Activated naive CD4-positive, alpha-beta T cell treated with anti-CD3 and anti-CD28 coated beads for 36 hours (primary cell): ENCODE results near the gene KIF20B. TPM values are rescaled to one million over a fixed set of nuclear protein-coding genes. Genes with fewer than 3 reads are reported as not detected.
"Not testable (repeated sequence)": the region's sequence is repeated elsewhere in the genome, so short reads cannot be mapped to it uniquely, and the experiment has no call there.

Experiments used
- CTCF ChIA-PET: fragments of 350-600 bp; sonication (Branson Sonifier 250); formaldehyde crosslinking; loops from one replicate; lab custom pipeline; 2021; ENCODE audit warnings: antibody characterized with exemption; lab: Charles Lee
- DNase-seq: peaks from one replicate; pipeline ENCODE4 v3.0.0-alpha.2; 2020
- H3K27ac Mint-ChIP-seq: one replicate; pipeline ENCODE4 v1.8.0; 2021; ENCODE audit warnings: mild to moderate bottlenecking, mixed read lengths
- H3K27me3 Mint-ChIP-seq: one replicate; pipeline ENCODE4 v1.8.0; 2021; ENCODE audit warnings: low read depth, mixed read lengths
- H3K36me3 Mint-ChIP-seq: one replicate; pipeline ENCODE4 v1.8.0; 2021; ENCODE audit warnings: low read depth, mixed read lengths
- H3K4me1 Mint-ChIP-seq: one replicate; pipeline ENCODE4 v1.8.0; 2021; ENCODE audit warnings: low read depth, mixed read lengths
- H3K4me3 Mint-ChIP-seq: one replicate; pipeline ENCODE4 v1.8.0; 2021; ENCODE audit warnings: mild to moderate bottlenecking, moderate library complexity, mixed read lengths
- H3K9me3 Mint-ChIP-seq: one replicate; pipeline ENCODE4 v1.8.0; 2021; ENCODE audit warnings: mixed read lengths
- intact Hi-C: fragments of 100-400 bp; cut with micrococcal nuclease; formaldehyde crosslinking; loops from one replicate; pipeline ENCODE4 v1.15.1; 2023
- total RNA-seq, 2 experiments: library from RNA; stranded (reverse); gene quantifications; one replicate each; pipeline ENCODE4 v1.2.3, GENCODE V29; 2021

Gene KIF20B
- total RNA-seq, 2 experiments from 2014 or later: 67.2 to 70.3 TPM

DNA sequence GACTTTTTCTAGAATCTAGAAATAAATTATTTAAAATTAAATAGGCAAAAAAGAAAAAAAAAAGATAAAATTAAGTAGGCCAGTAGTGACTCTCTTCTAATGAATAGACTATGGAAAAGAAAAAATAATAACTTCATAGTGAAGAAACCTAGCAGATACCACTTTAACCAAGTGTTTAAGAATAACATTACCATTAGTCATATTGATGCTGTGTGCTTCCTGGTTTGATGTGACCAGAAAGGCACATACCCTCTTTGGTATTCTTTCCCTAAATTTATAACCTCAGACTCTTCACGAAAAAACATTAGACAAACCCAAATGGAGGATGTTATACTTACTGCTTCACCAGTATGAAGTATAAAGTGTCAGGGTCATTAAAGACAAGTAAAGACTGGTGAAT lies 42.6 kb downstream of the KIF20B start:
- CTCF ChIA-PET: no interaction called here
- Mint-ChIP-seq H3K9me3 (no peaks in the 10 kb centered on the region), H3K27me3 (no peaks in the 10 kb centered on the region), H3K36me3 (peaks cover 36% of the 10 kb centered on the region), H3K4me3 (no peak overlapping the region), H3K4me1 (no peaks in the 10 kb centered on the region), H3K27ac (no peak overlapping the region)
- no peak for DNase-seq
- intact Hi-C loops: no loop called here

DNA sequence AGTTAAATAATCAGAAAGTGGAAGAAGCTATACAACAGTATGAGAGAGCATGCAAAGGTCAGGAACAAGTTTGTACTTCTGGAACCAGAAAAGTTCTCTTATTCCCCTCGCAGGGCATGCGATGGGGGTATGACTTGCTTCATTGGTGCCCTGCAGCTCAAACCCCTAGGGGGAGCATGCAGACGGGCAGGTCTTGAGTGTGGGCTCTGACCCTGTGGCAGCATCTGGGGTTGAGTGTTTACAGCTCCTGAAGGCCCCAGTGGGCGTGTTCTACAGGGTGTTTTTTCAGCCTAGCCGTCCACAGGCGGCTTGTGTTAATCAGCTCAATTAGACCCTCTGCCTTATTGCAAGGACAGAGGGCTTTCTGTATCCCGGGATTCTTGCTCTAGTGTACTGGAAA lies 44.5 kb downstream of the KIF20B start:
- H3K4me3 Mint-ChIP-seq: no peak overlapping the region
- no peaks in the 10 kb centered on the region for H3K4me1 Mint-ChIP-seq
- CTCF ChIA-PET: interaction anchor here (0.7 to 1.2 kb wide), 2 partner anchors 10 to 44 kb away, joined by 3 read pairs; partner anchors contain the start of gene KIF20B
- intact Hi-C loops: no loop called here
- no peak for DNase-seq
- H3K27ac Mint-ChIP-seq: no peak overlapping the region
- no peaks in the 10 kb centered on the region for H3K9me3 Mint-ChIP-seq
- H3K36me3 Mint-ChIP-seq: peaks cover 34% of the 10 kb centered on the region
- H3K27me3 Mint-ChIP-seq: no peaks in the 10 kb centered on the region

DNA sequence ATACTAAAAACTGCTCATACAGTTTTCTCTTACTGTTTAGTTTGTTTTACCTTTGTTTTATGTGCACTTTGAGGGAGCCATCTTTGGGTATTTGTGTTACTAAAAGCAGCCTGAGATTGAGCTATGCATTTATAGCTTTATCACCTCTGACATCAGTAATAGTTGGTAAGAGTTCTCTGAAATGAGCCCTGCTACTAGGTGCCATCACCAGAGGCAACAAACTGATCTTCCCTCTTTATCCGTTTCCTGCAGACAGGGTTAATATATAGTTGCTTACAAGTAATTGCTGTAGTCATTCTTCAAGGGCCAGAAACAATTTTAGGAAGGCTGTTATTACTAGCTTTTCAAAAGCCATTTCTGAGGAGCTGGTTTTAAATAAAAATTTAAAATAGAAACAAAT lies 49.1 kb downstream of the KIF20B start:
- no peak for DNase-seq
- no peaks in the 10 kb centered on the region for H3K4me1 Mint-ChIP-seq
- H3K9me3 Mint-ChIP-seq: no peaks in the 10 kb centered on the region
- no peaks in the 10 kb centered on the region for H3K27me3 Mint-ChIP-seq
- intact Hi-C loops: no loop called here
- peaks cover 29% of the 10 kb centered on the region for H3K36me3 Mint-ChIP-seq
- H3K27ac Mint-ChIP-seq: no peak overlapping the region
- no peak overlapping the region for H3K4me3 Mint-ChIP-seq
- CTCF ChIA-PET: no interaction called here

DNA sequence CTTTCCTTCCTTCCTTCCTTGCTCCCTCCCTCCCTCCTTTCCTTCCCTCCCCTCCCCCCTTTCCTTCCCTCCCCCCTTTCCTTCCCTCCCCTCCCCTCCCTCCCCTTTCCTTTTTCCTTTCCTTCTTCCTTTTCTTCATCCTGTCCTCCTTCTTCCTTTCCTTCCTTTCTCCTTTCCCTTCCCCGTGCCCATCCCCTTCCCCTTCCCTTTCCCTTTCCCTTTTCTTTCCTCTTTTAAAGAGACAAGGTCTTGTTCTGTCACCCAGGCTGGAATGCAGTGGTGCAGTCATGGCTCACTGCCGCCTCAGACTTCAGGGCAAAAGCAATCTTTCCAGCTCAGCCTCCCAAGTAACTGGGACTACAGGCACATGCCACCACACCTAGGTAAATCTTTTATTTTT lies 54.0 kb downstream of the KIF20B start:
- no peak for DNase-seq
- CTCF ChIA-PET: interaction anchor here (0.8 to 1.1 kb wide), 2 partner anchors 9 to 28 kb away, joined by 3 read pairs; no protein-coding TSS in a partner anchor
- no peaks in the 10 kb centered on the region for H3K4me1 Mint-ChIP-seq
- intact Hi-C loops: no loop called here
- peaks cover 28% of the 10 kb centered on the region for H3K36me3 Mint-ChIP-seq
- H3K27me3 Mint-ChIP-seq: no peaks in the 10 kb centered on the region
- H3K9me3 Mint-ChIP-seq: no peaks in the 10 kb centered on the region
- no peak overlapping the region for H3K4me3 Mint-ChIP-seq
- no peak overlapping the region for H3K27ac Mint-ChIP-seq

DNA sequence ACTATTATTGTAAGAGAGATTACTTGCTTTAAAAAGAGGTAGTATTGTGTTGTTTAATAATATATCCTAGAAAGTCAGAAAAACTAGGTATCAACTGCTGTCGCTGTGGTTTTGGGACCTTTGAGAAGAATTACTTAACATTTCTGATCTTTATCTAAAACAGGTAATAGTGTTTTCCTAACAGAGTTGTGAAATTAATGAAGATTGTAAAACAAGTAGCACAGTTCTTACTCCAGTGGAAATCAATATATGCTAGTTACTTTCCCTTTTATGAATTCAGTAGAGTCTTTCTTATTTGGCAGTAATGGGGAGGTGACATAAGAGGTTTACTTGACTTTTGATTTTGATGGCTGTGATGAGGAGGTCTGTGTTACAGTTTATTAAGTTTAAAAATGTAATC lies 58.1 kb downstream of the KIF20B start:
- CTCF ChIA-PET: no interaction called here
- intact Hi-C loops: no loop called here
- Mint-ChIP-seq H3K27ac (no peak overlapping the region), H3K36me3 (peaks cover 53% of the 10 kb centered on the region), H3K9me3 (no peaks in the 10 kb centered on the region), H3K4me3 (no peak overlapping the region), H3K4me1 (no peaks in the 10 kb centered on the region), H3K27me3 (no peaks in the 10 kb centered on the region)
- DNase-seq: no peak

DNA sequence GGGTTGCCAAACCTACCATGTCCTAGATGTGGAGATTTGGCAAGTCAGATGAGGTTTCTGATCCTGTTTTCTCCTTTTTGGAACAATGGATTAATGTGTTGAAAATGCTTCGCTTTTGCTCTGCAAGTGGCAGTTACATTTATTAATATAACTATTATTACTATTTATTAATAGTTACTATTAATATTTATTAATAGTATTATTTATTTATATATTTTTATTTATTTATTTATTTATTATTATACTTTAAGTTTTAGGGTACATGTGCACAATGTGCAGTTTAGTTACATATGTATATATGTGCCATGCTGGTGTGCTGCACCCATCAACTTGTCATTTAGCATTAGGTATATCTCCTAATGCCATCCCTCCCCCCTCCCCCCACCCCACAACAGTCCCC lies 62.3 kb downstream of the KIF20B start:
- intact Hi-C loops, H3K27me3 Mint-ChIP-seq, CTCF ChIA-PET, H3K4me3 Mint-ChIP-seq, DNase-seq, H3K27ac Mint-ChIP-seq, H3K9me3 Mint-ChIP-seq, H3K4me1 Mint-ChIP-seq: not testable (repeated sequence)
- peaks cover 68% of the 10 kb centered on the region for H3K36me3 Mint-ChIP-seq

DNA sequence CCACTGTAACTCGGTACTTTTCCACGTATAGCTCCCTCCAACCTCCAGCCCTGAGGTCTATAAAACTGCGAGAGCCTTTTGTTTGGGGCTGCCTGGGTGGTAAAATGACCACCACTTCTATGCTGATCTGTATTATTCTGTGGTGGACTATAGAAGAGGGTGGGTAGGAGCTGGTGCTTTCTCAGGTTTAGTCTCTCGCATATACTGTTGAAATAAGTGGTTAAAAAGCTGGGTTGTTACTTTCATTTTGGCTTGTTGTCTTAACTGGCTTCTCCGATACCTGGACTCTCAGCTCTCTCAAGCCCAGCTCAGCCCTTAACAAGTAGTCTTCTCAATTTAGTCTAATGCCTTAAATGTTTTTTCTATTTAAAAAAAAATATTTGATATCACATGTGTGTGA lies 70.3 kb downstream of the KIF20B start:
- H3K27me3 Mint-ChIP-seq: no peaks in the 10 kb centered on the region
- H3K36me3 Mint-ChIP-seq: peaks cover 53% of the 10 kb centered on the region
- no peaks in the 10 kb centered on the region for H3K9me3 Mint-ChIP-seq
- peaks cover 2% of the 10 kb centered on the region for H3K4me1 Mint-ChIP-seq
- no peak overlapping the region for H3K4me3 Mint-ChIP-seq
- CTCF ChIA-PET: interaction anchor here (0.6 kb wide), 1 partner anchor 1090 kb away, joined by 3 read pairs; no protein-coding TSS in a partner anchor
- DNase-seq: no peak
- H3K27ac Mint-ChIP-seq: no peak overlapping the region
- intact Hi-C loops: no loop called here

DNA sequence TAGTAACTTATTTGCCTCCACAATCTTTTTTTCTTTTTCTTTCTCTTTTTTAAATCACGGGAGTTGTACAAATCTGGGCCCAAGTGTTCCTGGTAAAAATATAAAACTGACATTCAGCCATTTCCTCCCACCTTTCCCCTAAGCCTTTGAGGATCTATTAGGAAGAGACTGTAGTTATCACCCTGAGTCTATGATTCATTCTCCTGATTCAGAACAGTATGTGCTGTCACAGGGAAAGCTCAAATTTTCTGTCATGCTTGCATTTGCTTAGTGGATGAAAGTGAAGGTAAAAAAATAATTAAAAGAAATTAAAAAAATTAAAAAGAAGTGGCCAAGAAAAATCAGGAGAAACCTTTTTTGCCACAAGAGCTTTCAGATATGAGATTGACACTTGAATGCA lies 71.7 kb downstream of the KIF20B start:
- Mint-ChIP-seq H3K27me3 (no peaks in the 10 kb centered on the region), H3K9me3 (no peaks in the 10 kb centered on the region), H3K36me3 (peaks cover 53% of the 10 kb centered on the region), H3K27ac (no peak overlapping the region), H3K4me1 (peaks cover 2% of the 10 kb centered on the region), H3K4me3 (no peak overlapping the region)
- intact Hi-C loops: no loop called here
- CTCF ChIA-PET: no interaction called here
- no peak for DNase-seq

DNA sequence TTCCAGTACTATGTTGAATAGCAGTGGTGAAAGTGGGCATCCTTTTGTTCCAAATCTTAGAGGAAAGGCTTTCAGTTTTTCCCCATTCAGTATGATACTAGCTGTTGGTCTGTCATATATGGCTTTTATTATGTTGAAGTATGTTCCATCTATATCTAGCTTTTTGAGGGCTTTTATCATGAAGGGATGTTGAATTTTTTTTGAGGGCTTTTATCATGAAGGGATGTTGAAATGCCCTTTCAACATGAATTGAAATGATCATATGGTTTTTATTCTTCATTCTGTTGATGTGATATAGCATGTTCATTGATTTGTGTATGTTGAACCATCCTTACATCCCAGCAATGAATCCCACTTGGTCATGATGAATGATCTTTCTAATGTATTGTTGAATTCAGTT lies 75.3 kb downstream of the KIF20B start:
- DNase-seq: no peak
- H3K27ac Mint-ChIP-seq: no peak overlapping the region
- peaks cover 43% of the 10 kb centered on the region for H3K36me3 Mint-ChIP-seq
- CTCF ChIA-PET: no interaction called here
- H3K27me3 Mint-ChIP-seq: no peaks in the 10 kb centered on the region
- no peaks in the 10 kb centered on the region for H3K9me3 Mint-ChIP-seq
- H3K4me3 Mint-ChIP-seq: no peak overlapping the region
- peaks cover 2% of the 10 kb centered on the region for H3K4me1 Mint-ChIP-seq
- intact Hi-C loops: no loop called here

DNA sequence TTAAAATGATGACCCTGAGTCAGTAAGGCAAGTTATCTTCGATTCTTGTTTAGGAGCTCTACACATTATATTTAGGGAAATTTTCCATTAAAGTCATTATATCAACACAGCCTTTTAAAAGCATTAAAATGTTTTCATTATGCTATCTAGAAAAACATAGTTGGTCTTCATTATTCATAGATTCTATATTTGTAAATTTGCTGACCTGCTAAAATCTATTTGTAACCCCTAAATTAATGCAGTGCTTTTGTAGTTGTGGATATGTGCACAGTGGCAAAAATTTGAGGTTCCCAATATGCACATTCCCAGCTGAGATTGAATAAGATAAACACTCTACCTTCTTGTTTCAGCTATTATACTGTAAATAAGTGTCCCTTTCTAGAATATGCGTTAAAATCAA lies 81.1 kb downstream of the KIF20B start:
- Mint-ChIP-seq H3K9me3 (no peaks in the 10 kb centered on the region), H3K4me1 (no peaks in the 10 kb centered on the region), H3K4me3 (no peak overlapping the region), H3K36me3 (peaks cover 12% of the 10 kb centered on the region), H3K27me3 (no peaks in the 10 kb centered on the region), H3K27ac (no peak overlapping the region)
- CTCF ChIA-PET: no interaction called here
- DNase-seq: no peak
- intact Hi-C loops: no loop called here

DNA sequence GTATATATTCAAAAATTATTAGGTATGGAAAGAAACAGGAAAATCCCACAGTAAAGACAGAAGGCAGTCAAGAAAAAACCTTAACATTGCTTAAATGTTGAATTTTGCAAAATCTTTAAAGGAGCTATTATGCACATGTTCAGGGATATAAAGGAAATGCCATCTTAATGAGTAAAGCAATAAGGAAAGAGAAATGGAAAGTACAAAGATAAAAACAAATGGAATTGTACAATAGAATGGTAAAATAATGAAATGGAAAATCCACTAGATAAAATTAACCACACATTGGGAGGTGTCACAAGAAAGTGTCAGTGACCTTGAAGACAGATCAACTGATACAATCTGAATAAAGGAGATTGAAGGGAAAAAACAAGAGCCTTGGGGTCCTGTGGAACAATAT lies 82.0 kb downstream of the KIF20B start:
- peaks cover 10% of the 10 kb centered on the region for H3K36me3 Mint-ChIP-seq
- no peaks in the 10 kb centered on the region for H3K9me3 Mint-ChIP-seq
- no peaks in the 10 kb centered on the region for H3K4me1 Mint-ChIP-seq
- H3K4me3 Mint-ChIP-seq: no peak overlapping the region
- H3K27ac Mint-ChIP-seq: no peak overlapping the region
- no peaks in the 10 kb centered on the region for H3K27me3 Mint-ChIP-seq
- no peak for DNase-seq
- CTCF ChIA-PET: interaction anchor here (0.6 to 0.7 kb wide), 2 partner anchors 28 to 92 kb away, joined by 3 read pairs; no protein-coding TSS in a partner anchor
- intact Hi-C loops: no loop called here

DNA sequence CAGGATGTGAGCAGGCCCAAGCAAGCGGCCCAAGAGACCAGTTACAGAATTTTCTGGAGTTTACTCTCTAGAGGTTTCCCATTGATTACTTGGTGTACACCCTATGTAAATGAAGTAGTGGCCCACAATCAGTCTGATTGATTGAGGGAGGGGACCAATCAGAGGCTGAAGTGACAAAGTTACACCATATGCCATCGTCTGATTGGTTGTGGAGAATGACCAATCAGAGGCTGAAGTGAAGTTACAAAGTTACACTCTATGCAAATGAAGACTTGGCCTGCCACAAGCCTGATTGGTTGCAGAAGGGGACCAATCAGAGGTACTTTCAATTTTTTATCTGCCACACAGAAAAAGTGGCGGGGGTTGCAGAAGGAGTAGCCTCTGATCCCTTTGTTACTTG lies 83.7 kb downstream of the KIF20B start:
- intact Hi-C loops: no loop called here
- Mint-ChIP-seq H3K27me3 (peaks cover 4% of the 10 kb centered on the region), H3K9me3 (no peaks in the 10 kb centered on the region), H3K4me1 (no peaks in the 10 kb centered on the region), H3K27ac (no peak overlapping the region), H3K4me3 (no peak overlapping the region), H3K36me3 (peaks cover under 1% of the 10 kb centered on the region)
- CTCF ChIA-PET: no interaction called here
- no peak for DNase-seq

DNA sequence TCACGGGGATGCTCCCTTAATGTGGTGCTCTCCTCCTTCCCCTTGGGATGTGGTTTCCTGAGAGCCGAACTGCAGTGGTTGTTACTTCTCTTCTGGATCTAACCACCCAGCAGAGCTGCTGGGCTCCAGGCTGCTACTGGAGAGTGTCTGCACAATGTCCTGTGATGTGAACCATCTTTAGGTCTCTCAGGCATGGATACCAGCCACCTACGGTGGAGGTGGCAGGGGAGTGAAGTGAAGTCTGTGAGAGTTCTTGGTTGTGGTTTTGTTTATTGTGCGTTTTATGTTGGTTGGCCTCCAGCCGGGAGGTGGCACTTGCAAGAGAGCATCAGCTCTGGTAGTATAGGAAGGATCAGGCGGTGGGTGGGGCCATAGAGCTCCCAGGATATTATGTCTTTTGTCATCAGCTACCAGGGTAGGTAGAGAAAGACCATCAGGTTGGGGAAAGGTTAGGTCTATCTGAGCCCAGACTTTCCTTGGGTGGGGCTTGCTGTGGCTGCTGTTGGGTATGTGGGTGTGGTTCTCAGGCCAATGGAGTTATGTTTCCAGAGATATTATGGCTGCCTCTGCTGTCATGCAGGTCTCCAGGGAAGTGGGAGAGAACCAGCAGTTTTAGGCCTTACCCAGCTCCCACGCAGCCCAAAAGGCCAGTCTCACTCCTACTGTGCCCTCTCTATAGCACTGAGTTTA lies 87.9 kb downstream of the KIF20B start:
- CTCF ChIA-PET: interaction anchor here (0.6 to 1.2 kb wide), 4 partner anchors 8 to 687 kb away, joined by 3 to 4 read pairs (median 4); no protein-coding TSS in a partner anchor
- Mint-ChIP-seq H3K9me3 (no peaks in the 10 kb centered on the region), H3K4me1 (no peaks in the 10 kb centered on the region), H3K27me3 (peaks cover 8% of the 10 kb centered on the region), H3K4me3 (no peak overlapping the region), H3K27ac (no peak overlapping the region), H3K36me3 (no peaks in the 10 kb centered on the region)
- intact Hi-C loops: no loop called here
- no peak for DNase-seq
